HG03175 (cell line): Measurements from ENCODE around the gene BCO2.

Experiments
- ATAC-seq: cut with Tn5 transposase; IDR thresholded peaks from one replicate; pipeline ENCODE4 v1.9.1; 2021; ENCODE audit warnings: mild to moderate bottlenecking, moderate library complexity; ENCODE audit not compliant: unreplicated experiment

Gene BCO2

DNA sequence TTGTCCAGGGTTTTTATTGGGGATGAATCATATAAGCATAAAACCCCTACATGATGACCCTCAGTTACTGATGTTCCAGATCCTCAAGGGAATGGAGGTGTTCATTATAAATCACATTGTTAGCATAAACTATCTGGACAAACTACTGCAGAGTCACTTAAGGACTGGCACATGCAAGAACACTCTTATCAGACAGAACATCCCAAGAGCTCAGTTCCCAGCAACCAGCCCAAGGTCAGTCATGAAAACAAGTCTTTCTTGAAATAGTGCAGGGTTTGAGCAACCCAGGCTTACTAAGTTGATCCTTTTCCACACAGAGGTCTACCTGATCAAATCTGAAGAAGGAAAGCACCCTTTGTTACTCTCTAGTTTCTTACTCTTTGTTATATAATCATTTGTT, 37.4 kb downstream of the BCO2 start:
- ATAC-seq: no peak

DNA sequence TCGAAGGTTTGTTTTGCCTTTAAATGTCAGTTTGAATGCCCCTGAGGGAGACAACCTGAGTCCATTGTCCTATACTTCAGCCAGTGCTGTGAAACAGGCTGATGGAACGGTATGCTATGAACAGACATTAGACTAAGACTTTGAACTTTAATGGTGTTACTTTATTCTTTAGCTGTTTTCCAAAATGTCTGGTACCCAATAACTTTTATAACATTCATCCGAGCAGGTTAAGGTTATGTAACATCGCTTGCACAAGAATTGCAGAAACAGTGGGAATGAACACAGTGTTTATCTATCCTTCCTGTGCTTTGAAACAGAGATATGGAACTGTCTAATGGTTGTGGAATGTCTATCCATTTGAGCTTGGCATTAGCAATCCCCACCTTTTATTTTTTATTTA, 38.4 kb downstream of the BCO2 start:
- no peak for ATAC-seq

DNA sequence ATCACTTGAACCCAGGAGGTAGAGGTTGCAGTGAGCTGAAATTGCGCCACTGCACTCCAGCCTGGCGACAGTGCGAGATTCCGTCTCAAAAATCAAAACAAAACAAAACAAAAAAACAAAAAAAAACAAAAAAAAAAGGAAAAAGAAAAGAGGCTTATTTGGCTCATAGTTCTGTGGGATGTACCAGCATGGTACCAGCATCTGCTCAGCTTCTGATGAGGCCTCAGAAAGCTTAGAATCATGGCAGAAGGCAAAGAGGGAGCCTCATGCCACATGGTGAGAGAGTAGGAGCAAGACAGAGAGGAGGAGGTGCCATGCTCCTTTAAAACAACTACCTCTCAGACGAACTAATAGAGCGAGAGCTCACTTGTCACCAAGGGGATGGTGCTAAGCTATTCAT, 40.3 kb downstream of the BCO2 start:
- ATAC-seq: no peak

DNA sequence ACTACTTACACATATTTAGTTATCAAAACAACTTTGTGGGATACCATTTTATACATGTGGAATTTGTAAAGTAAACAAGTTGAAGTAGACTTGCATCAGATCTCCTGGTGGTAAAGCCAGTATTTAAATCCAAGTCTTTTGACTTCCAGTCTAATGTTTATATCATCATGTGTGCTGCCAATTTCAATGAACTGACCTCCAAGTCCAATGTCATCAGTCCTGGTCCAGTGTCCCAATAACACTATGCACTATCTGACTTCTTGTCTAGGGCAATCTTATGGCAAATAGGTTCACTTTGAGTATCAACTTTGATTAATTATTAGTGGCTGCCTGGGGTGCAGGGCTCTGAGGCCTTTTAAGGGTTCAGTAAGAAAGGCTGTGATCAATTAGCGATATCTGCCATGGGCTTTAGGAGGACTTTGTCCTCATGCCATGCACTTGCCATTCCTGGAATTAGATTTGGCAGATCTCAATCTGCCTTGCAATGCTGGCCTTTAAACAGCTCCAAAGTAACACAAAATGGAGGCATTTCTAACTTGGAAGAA, 41.3 kb downstream of the BCO2 start:
- no peak for ATAC-seq

DNA sequence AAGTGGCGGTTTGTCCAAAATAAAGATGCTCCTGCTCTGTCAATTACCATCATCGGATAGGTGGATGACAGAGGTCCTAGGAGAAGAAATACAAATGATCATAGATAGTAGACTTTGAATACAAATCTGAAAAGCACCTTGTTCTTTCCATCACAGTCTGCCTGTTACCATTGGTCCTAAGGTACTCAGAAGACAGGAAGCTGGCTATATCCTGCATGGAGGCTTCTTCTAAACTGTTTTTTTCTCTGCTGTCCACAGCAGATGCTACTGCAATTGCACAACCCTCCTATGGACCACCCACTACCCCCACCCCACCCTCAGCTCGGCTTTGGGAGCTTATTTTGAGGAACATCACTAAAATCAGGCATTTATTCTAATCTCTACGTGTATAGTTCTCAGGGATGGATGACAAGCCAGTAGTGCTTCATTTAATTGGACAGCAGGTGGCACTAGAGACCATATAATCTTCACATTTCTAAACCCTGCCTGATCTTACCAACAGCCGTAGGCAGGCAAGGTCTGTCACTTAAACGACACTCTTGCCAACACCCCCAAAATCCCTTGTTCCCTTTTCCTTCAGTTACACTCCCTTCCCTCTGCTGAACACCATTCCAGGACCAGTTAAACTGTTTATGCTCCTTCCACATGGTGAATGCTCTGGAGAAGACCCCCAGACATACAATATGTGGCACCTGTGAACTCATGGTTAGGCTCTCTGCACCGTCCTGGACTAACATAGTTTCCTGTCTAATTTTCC, 44.3 kb downstream of the BCO2 start:
- peak; percentile 99 for ATAC-seq

DNA sequence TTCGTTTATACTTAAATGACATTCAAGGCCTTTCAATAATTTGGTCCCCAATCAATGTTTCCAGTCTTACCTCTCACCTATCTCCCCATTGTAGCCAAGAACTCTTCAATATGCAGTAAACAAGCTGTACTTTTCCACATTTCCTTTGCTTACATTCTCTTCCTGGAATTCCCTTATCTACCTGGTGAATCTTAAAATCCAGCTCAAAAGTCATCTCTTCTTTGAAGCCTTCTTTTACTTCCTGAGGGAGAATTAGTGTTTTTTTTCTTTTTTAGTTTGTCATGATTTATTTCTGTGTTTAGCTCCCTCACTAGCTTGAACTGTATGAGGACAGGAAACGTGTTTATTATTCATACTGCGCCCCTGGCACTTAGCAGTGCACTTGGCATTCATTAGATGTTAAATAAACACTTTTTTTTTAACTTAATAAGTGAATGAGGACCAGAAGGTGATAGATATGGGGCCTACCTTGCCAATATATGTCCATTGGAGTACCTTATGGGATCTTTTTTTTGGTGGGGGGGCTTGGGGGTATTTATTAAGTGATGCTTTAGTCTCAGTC, 46.0 kb downstream of the BCO2 start:
- ATAC-seq: no peak

DNA sequence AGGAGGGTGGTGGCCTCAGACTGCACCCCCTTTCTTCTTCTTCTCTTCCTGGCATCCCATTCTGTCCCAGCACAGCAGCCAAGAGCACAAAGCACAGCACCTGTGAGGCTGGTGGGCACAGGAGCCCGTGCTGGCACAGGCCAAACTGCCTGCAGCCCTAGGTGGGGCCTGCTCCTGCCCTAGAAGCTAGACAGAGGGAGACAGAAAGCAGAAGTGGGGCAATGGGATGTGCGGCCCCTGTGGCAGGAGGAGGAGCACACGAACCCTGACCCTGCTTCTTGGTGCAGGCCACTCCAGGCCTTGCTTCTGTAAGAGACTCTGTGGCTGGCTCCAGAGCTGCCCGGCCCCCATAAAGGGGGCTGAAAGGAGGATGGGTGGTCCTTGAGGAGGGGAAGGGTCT, 47.0 kb downstream of the BCO2 start:
- ATAC-seq: no peak

DNA sequence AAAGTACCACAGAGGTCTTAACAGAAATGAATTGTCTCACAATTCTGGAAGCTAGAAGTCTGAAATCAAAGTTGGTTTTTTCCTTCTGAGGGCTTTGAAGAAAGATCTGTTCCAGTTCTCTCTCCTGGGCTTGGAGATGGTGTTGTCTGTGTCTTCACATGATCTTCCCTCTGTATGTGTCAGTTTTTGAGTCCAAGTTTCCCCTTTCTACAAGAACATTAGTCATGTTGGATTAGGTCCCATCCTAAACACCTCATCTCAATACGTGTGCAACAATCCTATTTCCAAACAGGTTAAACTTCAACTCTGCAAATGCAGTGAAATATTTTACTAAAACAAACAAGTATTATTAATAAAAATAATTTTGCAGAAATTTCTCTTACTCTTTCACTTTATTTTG, 47.8 kb downstream of the BCO2 start:
- no peak for ATAC-seq

DNA sequence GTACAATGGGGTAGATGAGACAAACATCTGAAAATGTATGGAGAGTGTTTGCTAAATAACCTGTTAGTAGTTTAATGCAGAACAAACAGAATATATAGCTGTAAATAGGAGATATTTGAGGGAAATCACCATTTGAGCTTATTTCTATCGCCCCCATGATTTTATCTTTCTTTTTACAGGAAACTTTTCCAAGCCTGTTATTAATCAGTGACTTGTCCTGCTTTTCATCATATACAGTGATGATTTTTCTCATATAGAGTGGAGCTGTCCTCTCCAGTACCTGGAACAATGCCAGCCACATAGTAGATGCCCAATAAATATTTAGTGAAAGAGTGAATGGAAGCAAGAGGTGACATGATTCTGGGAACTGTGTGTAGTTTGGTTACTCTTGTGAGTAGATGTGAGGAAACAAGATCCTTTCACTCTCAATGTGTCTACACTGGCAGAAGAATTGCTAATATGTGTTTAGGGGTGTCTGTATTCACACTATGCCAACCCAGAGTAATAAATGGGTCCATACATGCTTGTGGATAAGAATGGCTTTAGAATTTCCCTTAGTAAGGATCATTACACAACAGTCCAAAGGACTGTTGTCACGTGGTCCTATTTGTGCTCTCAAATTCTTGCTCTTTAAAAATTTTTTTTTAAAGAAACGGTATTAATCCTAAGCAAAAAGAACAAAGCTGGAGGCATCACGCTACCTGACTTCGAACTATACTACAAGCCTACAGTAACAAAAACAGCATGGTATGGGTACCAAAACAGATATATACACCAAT, 48.6 kb downstream of the BCO2 start:
- ATAC-seq: no peak

DNA sequence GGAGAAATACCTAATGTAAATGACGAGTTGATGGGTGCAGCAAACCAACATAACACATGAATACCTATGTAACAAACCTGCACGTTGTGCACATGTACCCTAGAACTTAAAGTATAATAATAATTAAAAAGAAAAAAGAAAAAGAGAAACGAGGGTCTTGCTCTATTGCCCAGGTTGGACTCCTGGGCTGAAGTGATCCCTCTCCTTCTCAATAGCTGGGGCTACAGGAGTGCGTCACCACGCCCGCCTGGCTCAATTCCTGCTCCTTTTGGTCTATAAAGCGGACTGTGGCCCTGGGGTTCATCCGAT, 50.4 kb downstream of the BCO2 start:
- no peak for ATAC-seq

DNA sequence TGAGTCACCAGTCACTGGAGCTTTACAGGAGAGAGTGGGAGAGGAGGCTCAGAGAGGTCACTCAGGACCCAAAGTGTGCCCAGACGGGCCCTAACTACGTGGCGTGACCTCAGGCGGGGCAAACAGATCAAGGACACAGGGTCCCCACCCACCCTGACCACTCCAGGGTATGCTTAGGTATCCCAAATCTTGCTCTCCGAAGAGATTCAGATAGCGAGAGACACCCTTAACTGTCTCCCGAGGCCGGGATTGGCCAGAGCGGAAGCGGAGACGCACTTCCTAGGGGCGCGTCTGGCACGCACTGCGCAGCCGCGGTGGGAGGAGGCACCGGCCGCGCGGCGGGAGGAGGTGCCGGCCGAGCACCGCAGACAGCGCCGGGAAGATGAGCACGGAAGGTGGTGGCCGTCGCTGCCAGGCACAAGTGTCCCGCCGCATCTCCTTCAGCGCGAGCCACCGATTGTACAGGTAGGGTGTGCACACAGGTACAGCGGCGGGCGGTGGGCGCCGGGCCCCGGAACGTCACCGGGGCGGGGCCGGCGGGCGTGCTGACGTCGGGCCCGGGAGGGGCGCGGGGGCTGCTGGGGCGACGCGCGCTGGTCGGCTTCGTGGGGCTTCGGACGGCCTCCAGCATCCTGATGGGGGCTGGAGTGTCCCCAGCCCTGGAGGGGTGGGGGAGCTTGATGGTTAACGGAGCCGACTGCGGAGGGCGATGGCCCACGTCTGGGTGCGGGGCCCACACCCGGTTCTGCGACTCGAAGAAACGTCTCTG, 50.9 kb downstream of the BCO2 start, which contains the start of gene PTS:
Gene PTS, plus strand, starts transcription at position 367 of the 769 bp plus-strand sequence. Its CDS starts 16 bp downstream, at position 383.
- ATAC-seq: peak; percentile 97

DNA sequence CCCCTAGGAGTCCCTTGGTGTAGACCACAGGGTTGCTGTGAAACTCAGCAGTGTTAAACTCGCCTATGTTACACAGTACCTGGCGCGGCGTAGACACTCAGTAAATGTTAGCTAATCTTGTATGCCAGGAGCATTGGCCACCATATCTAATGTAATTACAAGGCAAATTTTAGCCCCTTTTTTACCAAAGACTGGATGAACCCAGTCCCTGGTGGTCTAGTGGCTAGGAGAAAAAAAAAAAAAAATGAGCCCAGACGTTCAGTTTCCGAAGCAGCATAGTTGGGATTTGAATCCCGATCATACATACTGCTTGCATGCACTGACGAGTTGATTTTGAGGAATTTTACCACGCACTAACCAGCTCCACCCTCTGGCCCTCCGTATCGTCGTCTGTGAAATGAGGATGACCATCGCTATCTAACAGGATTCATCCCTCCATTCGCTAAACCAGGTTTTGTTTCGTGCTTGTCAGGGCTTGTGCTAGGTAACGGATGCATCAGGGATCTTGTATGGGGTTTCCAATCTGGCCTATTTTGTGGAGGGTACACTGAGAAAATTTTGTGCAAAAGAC, 51.6 kb downstream of the BCO2 start:
- ATAC-seq: peak; percentile 47

DNA sequence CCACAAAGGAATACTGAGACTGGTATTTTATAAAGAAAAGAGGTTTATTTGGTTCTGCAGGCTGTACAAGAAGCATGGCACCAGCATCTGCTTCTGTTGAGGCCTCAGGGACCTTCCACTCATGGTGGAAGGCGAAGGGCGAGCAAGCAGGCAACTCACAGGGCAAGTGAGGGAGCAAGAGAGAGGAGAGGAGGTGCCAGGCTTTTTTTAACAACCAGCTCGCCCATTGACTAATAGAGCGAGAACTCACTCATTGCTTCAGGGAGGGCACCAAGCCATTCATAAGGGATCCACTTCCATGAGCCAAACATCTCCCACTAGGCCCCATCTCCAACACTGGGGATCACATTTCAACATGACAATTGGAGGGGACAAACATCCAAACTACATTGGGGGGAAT, 52.2 kb downstream of the BCO2 start:
- no peak for ATAC-seq

DNA sequence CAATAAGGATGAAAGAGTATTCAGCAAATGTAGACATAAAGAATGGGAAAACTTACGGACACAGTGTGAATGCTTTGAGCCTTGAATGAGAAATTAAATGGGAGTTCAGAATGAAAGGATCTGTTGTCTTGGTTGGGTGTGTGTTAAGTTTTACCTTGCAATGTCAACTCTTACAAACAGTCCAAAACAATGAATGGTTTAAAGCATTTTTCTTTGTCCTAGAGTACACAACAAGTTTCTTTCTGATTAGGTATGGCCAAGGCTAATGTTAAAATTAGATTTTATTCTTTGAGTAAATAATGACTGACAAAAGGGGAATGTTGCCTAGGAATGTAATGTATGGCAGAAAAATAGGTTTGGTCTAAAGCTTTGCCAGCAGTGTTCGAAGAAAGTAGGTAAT, 53.4 kb downstream of the BCO2 start:
- ATAC-seq: no peak

DNA sequence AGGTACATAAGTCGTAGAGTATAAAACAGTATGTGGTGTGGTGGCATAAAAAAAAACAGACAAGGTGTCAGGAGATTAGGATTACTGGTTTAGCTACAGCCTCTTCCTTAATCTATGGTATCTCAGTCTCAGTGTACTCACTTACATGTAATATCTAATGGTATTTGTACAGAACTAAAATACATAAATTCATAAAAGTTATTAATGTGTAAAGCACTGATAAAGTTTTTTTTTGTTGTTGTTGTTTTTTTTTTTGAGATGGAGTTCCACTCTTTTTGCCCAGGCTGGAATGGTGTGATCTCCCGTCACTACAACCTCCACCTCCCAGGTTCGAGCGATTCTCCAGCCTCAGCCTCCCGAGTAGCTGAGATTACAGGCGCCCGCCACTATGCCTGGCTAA, 53.8 kb downstream of the BCO2 start:
- ATAC-seq: no peak

DNA sequence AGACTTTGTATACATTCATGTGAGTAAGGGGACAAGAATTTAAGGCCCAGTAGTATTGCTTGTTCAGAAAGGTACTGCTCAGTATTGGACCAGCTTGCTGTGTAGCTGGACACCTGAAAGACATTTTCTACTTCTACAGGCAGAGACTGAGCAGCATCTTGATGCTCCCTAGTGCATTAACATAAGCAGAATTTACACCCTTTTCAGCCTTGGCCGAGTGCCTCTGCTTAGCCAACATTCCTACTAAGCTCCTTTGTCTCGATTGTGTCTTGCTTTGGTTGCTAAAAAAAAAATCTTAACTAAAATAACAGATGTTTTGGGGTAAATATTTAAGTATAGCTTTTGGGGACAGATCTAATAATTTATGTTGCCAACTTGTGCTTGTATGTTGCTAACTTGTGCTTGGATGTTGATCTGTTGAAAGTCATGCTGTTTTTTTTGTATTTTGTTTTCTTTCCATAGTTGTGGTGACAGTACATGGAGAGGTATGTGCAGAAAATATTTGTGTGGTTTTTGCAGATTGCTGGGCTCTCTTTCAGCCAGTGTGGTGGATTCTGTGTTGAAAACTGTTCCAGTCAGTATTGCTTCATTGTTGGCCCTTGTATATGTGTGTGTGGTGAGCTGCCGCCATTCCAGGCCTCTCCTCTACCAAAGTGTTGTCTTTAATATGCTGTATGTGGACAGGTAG, 54.6 kb downstream of the BCO2 start:
- ATAC-seq: no peak

DNA sequence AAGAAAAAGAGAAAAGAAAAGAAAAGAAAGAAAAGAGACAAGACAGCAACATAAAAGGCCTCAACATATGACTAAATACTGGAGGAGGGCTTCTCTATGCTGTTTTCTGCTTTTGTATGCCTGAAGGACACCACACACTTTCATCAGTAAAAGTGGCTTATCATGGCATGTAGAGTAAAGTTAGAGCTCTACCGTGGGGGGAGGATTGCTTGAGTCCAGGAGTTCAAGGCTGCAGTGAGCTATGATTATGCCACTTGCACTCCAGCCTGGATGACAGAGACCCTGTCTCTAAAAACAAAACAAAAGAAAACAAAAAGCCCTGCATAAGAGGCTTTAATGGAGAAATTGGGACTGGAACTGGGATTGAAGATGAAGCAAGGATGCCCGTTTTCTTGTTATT, 56.6 kb downstream of the BCO2 start:
- no peak for ATAC-seq

DNA sequence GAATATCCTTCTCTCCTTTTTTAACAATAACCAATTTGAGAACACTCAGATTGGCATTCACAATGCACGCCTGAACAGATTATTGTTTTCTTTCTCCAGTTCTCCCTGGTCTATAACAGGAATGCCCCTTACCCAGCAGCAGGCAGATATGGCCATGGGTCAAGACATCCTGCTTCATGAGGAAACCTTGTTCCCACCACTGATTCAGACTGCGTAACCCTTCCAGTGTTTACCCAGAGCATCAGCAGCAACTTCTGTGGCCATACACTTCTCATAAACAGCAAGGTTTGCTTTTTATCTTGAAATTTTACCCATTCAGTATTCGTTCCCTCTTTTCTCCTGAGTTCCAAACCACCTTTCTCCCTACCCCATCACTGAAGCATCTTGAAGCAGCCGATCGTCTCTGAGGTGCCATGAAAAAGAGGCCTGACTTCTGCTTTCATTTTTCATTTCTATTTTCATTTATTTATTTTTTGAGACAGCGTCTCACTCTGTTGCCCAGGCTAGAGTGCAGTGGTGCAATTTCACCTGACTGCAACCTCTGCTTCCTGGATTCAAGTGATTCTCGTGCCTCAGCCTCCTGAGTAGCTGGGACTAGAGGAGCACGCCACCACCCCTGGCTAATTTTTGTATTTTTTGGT, 60.6 kb downstream of the BCO2 start:
- no peak for ATAC-seq

DNA sequence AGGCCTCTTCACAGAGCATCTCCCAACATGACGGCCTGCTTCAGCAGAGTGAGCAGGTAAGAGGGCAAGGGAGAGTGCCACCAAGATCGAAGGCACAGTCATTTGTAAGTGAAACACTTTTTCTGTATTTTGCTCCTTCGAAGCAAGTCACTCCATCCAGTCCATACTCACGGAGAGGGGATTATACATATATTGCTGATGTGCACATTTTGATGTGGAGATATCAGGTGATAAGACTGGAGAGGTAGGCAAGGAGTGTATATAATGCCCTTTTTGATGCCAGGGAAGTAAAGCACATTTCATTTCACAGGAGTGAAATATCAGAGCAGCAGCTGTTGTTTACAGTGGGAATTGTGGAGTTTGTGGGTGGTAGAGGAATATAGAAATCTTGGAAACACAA, 62.1 kb downstream of the BCO2 start:
- ATAC-seq: no peak

DNA sequence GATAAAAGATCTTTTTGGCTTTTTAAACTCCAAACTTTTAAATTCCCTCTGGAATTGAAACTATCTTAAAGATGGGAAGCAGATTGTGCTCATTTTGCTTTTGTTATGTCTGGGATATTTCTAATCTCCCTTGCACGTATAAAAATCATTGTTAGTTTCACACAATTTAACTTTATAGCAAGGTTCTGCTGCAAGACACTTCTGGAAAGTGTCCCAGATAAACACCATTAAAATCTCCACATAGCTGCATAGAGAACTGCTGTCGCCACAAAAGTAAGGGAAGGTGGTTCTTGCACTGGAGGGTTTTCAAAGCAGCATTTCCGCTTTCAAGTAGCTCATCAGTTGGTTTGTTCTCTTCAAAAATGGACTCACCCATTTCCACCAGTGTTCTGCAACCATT, 62.7 kb downstream of the BCO2 start:
- no peak for ATAC-seq
